HEK293 (cell line): ENCODE data around the gene POR.

Experiments used
- CTCF ChIA-PET: fragments of 350-600 bp; formaldehyde crosslinking; extraction: SDS; loops from one replicate; lab custom pipeline; 2021; ENCODE audit warnings: antibody characterized with exemption; lab: Yijun Ruan, JAX
- POLR2A ChIA-PET: fragments of 300-600 bp; formaldehyde crosslinking; extraction: SDS; loops from one replicate; lab custom pipeline; 2020; ENCODE audit warnings: antibody characterized with exemption, inconsistent platforms; lab: Yijun Ruan, JAX
- H3K27ac ChIP-seq: fragments of 200-500 bp; sonication (Bioruptor generic); 2 replicates; pipeline ENCODE4 v1.5.1; 2014; ENCODE audit warnings: low read depth, low read length, control low read depth, inconsistent platforms; ENCODE audit errors: extremely low read depth
- H3K36me3 ChIP-seq, 2 experiments: fragments of 200-500 bp in 1 of 2; sonication (Bioruptor generic) in 1 of 2; 1 replicate in 1 of 2; 2 replicates in 1 of 2; pipeline ENCODE4 v1.5.1; 2014 to 2017; ENCODE audit warnings: inconsistent platforms in 2 of 2, low read length in 2 of 2; ENCODE audit not compliant: control insufficient read depth in 2 of 2, insufficient read depth in 1 of 2
- H3K4me1 ChIP-seq: fragments of 200-500 bp; sonication (Bioruptor generic); 2 replicates; pipeline ENCODE4 v1.5.1; 2014; ENCODE audit warnings: mild to moderate bottlenecking, low read length, inconsistent platforms; ENCODE audit not compliant: control insufficient read depth, insufficient read depth
- H3K4me3 ChIP-seq: 2 replicates; pipeline ENCODE4 v1.5.1; 2011; ENCODE audit warnings: low read depth, mild to moderate bottlenecking, control low read depth, low read length, moderate library complexity
- H3K9me3 ChIP-seq: fragments of 200-500 bp; sonication (Bioruptor generic); 2 replicates; pipeline ENCODE4 v1.5.1; 2014; ENCODE audit warnings: low read depth, low read length, inconsistent platforms; ENCODE audit not compliant: control insufficient read depth, insufficient read depth
- HOXA7 ChIP-seq: sonication (generic); formaldehyde crosslinking; IDR thresholded peaks from 2 replicates; pipeline ENCODE4 v1.8.1; 2022; ENCODE audit warnings: missing genetic modification reagents, borderline replicate concordance
- KLF8 ChIP-seq: fragments of 450-650 bp; formaldehyde crosslinking; IDR thresholded peaks from 2 replicates; pipeline ENCODE4 v1.5.1; 2016; ENCODE audit warnings: missing biosample characterization, missing genetic modification characterization
- MZF1 ChIP-seq: fragments of 450-650 bp; formaldehyde crosslinking; IDR thresholded peaks from 2 replicates; pipeline ENCODE4 v1.5.1; 2017; ENCODE audit warnings: missing biosample characterization, missing genetic modification characterization, borderline replicate concordance
- SALL2 ChIP-seq: fragments of 450-650 bp; formaldehyde crosslinking; IDR thresholded peaks from 2 replicates; pipeline ENCODE4 v1.5.0; 2017; ENCODE audit warnings: missing biosample characterization, mild to moderate bottlenecking, missing genetic modification characterization, borderline replicate concordance
- TRIM28 ChIP-seq: IDR thresholded peaks from 2 replicates; pipeline ENCODE4 v1.6.1; 2011; ENCODE audit warnings: low read length, control low read depth, borderline replicate concordance
- ZBTB1 ChIP-seq: fragments of 450-650 bp; formaldehyde crosslinking; IDR thresholded peaks from 2 replicates; pipeline ENCODE4 v1.5.1; 2016; ENCODE audit warnings: missing biosample characterization, missing genetic modification characterization
- ZNF114 ChIP-seq: fragments of 450-650 bp; formaldehyde crosslinking; IDR thresholded peaks from 2 replicates; pipeline ENCODE4 v1.5.0; 2017; ENCODE audit warnings: missing biosample characterization, missing genetic modification characterization
- ZNF211 ChIP-seq: fragments of 450-650 bp; formaldehyde crosslinking; IDR thresholded peaks from 2 replicates; pipeline ENCODE4 v1.5.1; 2016; ENCODE audit warnings: low read depth, missing biosample characterization, missing genetic modification characterization
- ZNF341 ChIP-seq: fragments of 450-650 bp; formaldehyde crosslinking; IDR thresholded peaks from 2 replicates; pipeline ENCODE4; 2016; ENCODE audit warnings: low read depth, missing biosample characterization, missing genetic modification characterization
- ZNF394 ChIP-seq: fragments of 450-650 bp; formaldehyde crosslinking; IDR thresholded peaks from 2 replicates; pipeline ENCODE4 v1.5.1; 2016; ENCODE audit warnings: missing biosample characterization, missing genetic modification characterization, mild to moderate bottlenecking, moderate library complexity, borderline replicate concordance
- ZNF48 ChIP-seq: fragments of 450-650 bp; formaldehyde crosslinking; IDR thresholded peaks from 2 replicates; pipeline ENCODE4 v1.5.1; 2016; ENCODE audit warnings: missing biosample characterization, missing genetic modification characterization
- ZNF510 ChIP-seq: fragments of 450-650 bp; formaldehyde crosslinking; IDR thresholded peaks from 2 replicates; pipeline ENCODE4 v1.5.1; 2018; ENCODE audit warnings: mild to moderate bottlenecking, missing genetic modification characterization, missing biosample characterization; ENCODE audit not compliant: insufficient replicate concordance
- ZNF548 ChIP-seq: fragments of 450-650 bp; formaldehyde crosslinking; IDR thresholded peaks from 2 replicates; pipeline ENCODE4 v1.5.1; 2016; ENCODE audit warnings: missing biosample characterization, missing genetic modification characterization
- ZNF624 ChIP-seq: fragments of 450-650 bp; formaldehyde crosslinking; IDR thresholded peaks from 2 replicates; pipeline ENCODE4 v1.5.1; 2017; ENCODE audit warnings: missing biosample characterization, missing genetic modification characterization
- ZSCAN30 ChIP-seq: fragments of 450-650 bp; IDR thresholded peaks from 2 replicates; pipeline ENCODE4 v1.5.1; 2018; ENCODE audit warnings: missing biosample characterization, mild to moderate bottlenecking, missing genetic modification characterization, moderate library complexity
- TF ChIP-seq, protein P1 (sequence below): fragments of 450-650 bp; formaldehyde crosslinking; IDR thresholded peaks from 2 replicates; pipeline ENCODE4 v1.5.1; 2016; ENCODE audit warnings: missing biosample characterization, missing genetic modification characterization
- TF ChIP-seq, protein P2 (sequence below): fragments of 450-650 bp; formaldehyde crosslinking; IDR thresholded peaks from 2 replicates; pipeline ENCODE4 v1.5.1; 2016; ENCODE audit warnings: missing biosample characterization, missing genetic modification characterization, borderline replicate concordance
- TF ChIP-seq, protein P3 (sequence below): fragments of 450-650 bp; formaldehyde crosslinking; IDR thresholded peaks from 2 replicates; pipeline ENCODE4 v1.5.1; 2017; ENCODE audit warnings: missing biosample characterization, missing genetic modification characterization
- TF ChIP-seq, protein P4 (sequence below): fragments of 450-650 bp; formaldehyde crosslinking; IDR thresholded peaks from 2 replicates; pipeline ENCODE4 v1.5.1; 2016; ENCODE audit warnings: missing biosample characterization, missing genetic modification characterization

Gene POR

DNA sequence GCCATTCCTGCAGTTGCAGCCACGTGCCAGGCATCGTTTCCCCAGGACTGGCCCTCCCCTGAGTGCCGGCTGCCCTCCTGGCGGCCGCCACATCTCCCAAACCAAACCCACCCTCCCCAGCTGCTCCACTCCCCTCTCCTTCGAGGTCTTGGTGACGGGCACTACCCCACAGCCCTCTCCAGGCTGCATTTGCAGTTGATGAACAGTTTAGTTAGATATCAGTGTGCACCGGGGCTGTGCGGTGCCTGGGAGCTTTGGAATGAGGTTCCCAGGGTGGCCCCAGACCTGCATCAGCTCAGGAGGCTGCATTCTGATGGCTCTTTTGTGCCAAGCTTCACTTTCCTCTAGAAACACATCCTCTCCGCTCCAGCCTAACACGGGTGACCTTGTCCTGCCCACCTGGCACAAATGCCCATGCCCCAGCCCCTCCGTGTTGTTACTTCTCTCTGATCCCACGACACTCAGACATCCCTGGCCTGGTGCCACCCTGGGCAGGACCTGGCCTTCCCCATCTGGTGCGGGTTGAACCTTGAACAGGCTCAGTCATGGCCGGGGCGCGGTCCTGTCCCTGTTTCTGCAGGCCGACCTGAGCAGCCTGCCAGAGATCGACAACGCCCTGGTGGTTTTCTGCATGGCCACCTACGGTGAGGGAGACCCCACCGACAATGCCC is 64.9 kb downstream of the POR start:
- ChIA-PET POLR2A (no interaction called here), CTCF (no interaction called here)
- Histone ChIP-seq H3K27ac (no peak overlapping the region), H3K4me1 (no peaks in the 10 kb centered on the region), H3K36me3 (peaks cover 0 to 31% of the 10 kb centered on the region in 2 experiments; a peak in 2 of 3 replicates), H3K9me3 (no peaks in the 10 kb centered on the region), H3K4me3 (no peak overlapping the region)
- TF ChIP-seq, protein P1, sequence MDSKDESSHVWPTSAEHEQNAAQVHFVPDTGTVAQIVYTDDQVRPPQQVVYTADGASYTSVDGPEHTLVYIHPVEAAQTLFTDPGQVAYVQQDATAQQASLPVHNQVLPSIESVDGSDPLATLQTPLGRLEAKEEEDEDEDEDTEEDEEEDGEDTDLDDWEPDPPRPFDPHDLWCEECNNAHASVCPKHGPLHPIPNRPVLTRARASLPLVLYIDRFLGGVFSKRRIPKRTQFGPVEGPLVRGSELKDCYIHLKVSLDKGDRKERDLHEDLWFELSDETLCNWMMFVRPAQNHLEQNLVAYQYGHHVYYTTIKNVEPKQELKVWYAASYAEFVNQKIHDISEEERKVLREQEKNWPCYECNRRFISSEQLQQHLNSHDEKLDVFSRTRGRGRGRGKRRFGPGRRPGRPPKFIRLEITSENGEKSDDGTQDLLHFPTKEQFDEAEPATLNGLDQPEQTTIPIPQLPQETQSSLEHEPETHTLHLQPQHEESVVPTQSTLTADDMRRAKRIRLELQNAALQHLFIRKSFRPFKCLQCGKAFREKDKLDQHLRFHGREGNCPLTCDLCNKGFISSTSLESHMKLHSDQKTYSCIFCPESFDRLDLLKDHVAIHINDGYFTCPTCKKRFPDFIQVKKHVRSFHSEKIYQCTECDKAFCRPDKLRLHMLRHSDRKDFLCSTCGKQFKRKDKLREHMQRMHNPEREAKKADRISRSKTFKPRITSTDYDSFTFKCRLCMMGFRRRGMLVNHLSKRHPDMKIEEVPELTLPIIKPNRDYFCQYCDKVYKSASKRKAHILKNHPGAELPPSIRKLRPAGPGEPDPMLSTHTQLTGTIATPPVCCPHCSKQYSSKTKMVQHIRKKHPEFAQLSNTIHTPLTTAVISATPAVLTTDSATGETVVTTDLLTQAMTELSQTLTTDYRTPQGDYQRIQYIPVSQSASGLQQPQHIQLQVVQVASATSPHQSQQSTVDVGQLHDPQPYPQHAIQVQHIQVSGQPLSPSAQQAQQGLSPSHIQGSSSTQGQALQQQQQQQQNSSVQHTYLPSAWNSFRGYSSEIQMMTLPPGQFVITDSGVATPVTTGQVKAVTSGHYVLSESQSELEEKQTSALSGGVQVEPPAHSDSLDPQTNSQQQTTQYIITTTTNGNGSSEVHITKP = no peak
- TF ChIP-seq, protein P2, sequence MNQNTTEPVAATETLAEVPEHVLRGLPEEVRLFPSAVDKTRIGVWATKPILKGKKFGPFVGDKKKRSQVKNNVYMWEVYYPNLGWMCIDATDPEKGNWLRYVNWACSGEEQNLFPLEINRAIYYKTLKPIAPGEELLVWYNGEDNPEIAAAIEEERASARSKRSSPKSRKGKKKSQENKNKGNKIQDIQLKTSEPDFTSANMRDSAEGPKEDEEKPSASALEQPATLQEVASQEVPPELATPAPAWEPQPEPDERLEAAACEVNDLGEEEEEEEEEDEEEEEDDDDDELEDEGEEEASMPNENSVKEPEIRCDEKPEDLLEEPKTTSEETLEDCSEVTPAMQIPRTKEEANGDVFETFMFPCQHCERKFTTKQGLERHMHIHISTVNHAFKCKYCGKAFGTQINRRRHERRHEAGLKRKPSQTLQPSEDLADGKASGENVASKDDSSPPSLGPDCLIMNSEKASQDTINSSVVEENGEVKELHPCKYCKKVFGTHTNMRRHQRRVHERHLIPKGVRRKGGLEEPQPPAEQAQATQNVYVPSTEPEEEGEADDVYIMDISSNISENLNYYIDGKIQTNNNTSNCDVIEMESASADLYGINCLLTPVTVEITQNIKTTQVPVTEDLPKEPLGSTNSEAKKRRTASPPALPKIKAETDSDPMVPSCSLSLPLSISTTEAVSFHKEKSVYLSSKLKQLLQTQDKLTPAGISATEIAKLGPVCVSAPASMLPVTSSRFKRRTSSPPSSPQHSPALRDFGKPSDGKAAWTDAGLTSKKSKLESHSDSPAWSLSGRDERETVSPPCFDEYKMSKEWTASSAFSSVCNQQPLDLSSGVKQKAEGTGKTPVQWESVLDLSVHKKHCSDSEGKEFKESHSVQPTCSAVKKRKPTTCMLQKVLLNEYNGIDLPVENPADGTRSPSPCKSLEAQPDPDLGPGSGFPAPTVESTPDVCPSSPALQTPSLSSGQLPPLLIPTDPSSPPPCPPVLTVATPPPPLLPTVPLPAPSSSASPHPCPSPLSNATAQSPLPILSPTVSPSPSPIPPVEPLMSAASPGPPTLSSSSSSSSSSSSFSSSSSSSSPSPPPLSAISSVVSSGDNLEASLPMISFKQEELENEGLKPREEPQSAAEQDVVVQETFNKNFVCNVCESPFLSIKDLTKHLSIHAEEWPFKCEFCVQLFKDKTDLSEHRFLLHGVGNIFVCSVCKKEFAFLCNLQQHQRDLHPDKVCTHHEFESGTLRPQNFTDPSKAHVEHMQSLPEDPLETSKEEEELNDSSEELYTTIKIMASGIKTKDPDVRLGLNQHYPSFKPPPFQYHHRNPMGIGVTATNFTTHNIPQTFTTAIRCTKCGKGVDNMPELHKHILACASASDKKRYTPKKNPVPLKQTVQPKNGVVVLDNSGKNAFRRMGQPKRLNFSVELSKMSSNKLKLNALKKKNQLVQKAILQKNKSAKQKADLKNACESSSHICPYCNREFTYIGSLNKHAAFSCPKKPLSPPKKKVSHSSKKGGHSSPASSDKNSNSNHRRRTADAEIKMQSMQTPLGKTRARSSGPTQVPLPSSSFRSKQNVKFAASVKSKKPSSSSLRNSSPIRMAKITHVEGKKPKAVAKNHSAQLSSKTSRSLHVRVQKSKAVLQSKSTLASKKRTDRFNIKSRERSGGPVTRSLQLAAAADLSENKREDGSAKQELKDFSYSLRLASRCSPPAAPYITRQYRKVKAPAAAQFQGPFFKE (tag by site-specific recombination) = no peak
- no peak for TF ChIP-seq TRIM28
- TF ChIP-seq ZNF114 = no peak
- TF ChIP-seq, protein P3, sequence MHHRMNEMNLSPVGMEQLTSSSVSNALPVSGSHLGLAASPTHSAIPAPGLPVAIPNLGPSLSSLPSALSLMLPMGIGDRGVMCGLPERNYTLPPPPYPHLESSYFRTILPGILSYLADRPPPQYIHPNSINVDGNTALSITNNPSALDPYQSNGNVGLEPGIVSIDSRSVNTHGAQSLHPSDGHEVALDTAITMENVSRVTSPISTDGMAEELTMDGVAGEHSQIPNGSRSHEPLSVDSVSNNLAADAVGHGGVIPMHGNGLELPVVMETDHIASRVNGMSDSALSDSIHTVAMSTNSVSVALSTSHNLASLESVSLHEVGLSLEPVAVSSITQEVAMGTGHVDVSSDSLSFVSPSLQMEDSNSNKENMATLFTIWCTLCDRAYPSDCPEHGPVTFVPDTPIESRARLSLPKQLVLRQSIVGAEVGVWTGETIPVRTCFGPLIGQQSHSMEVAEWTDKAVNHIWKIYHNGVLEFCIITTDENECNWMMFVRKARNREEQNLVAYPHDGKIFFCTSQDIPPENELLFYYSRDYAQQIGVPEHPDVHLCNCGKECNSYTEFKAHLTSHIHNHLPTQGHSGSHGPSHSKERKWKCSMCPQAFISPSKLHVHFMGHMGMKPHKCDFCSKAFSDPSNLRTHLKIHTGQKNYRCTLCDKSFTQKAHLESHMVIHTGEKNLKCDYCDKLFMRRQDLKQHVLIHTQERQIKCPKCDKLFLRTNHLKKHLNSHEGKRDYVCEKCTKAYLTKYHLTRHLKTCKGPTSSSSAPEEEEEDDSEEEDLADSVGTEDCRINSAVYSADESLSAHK = no peak
- no peak for TF ChIP-seq ZBTB1

DNA sequence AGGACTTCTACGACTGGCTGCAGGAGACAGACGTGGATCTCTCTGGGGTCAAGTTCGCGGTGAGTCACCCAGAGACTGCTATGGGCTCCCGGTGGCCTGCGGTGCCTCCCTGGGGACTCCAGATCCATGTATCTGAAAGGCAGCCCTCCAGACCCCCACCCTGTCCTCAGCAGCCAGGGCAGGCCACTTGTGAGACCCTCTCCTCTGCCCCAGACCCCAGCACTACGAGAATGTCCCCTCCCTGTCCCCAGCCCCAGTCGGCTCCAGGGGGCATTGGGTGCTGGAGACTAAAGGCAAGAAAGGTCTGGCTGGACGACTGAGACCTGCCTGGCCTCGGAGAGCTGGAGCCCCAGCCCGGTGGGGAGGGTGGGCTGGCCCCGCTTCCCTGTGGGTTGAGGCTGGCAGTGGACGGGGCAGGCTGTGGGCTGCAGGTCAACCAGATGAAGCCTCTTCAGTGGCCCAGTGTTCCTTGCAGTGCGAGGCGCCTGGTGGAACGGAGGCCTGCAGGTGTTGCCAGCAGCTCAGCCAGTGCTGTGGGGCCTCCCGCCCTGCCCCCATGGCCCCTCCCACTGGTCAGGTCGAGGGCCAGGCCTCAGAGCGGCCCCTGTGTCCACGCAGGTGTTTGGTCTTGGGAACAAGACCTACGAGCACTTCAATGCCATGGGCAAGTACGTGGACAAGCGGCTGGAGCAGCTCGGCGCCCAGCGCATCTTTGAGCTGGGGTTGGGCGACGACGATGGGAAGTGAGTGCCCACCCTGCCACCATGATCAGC is 65.7 kb downstream of the POR start:
- CTCF ChIA-PET = no interaction called here
- POLR2A ChIA-PET = no interaction called here
- Histone ChIP-seq H3K9me3 (no peaks in the 10 kb centered on the region), H3K36me3 (peaks cover 0 to 35% of the 10 kb centered on the region in 2 experiments; a peak in 2 of 3 replicates), H3K4me1 (no peaks in the 10 kb centered on the region), H3K4me3 (no peak overlapping the region), H3K27ac (no peak overlapping the region)
- TF ChIP-seq ZNF624 (tag by site-specific recombination) (no peak), SALL2 (no peak), KLF8 (tag by site-specific recombination) (no peak), MZF1 (tag by site-specific recombination) (no peak), HOXA7 (CRISPR knock-in tag) (no peak), ZSCAN30 (no peak), ZNF341 (tag by site-specific recombination) (no peak), ZNF510 (tag by site-specific recombination) (no peak), ZNF211 (no peak), ZNF394 (tag by site-specific recombination) (no peak), ZNF548 (no peak), TRIM28 (no peak), ZNF48 (no peak)
- TF ChIP-seq, protein P4, sequence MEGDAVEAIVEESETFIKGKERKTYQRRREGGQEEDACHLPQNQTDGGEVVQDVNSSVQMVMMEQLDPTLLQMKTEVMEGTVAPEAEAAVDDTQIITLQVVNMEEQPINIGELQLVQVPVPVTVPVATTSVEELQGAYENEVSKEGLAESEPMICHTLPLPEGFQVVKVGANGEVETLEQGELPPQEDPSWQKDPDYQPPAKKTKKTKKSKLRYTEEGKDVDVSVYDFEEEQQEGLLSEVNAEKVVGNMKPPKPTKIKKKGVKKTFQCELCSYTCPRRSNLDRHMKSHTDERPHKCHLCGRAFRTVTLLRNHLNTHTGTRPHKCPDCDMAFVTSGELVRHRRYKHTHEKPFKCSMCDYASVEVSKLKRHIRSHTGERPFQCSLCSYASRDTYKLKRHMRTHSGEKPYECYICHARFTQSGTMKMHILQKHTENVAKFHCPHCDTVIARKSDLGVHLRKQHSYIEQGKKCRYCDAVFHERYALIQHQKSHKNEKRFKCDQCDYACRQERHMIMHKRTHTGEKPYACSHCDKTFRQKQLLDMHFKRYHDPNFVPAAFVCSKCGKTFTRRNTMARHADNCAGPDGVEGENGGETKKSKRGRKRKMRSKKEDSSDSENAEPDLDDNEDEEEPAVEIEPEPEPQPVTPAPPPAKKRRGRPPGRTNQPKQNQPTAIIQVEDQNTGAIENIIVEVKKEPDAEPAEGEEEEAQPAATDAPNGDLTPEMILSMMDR (tag by site-specific recombination) = no peak
